Stimulated activated naive CD8-positive, alpha-beta T cell treated with anti-CD3 and anti-CD28 coated beads, Interleukin-15, amount 100 ng/mL, for 72 hours (primary cell): ENCODE data around the gene GDAP1L1.

Experiments
- ATAC-seq: fragments of 150-1000 bp; cut with Tn5 transposase; 2 replicates; pipeline ENCODE4 v1.10.0; 2021; ENCODE audit warnings: mild to moderate bottlenecking, moderate library complexity
- DNase-seq, 2 donors: peaks; one replicate each; pipeline ENCODE4 v3.0.0; 2021 to 2022
- H3K27ac Mint-ChIP-seq, 2 donors: one replicate each; pipeline ENCODE4 v1.8.0; 2022; ENCODE audit warnings: mild to moderate bottlenecking in 2 of 2, mixed read lengths in 2 of 2, moderate library complexity in 2 of 2
- H3K27me3 Mint-ChIP-seq: one replicate; pipeline ENCODE4 v1.8.0; 2022; ENCODE audit warnings: mixed read lengths
- H3K4me1 Mint-ChIP-seq: one replicate; pipeline ENCODE4 v1.8.0; 2022; ENCODE audit warnings: mild to moderate bottlenecking, mixed read lengths
- H3K4me3 Mint-ChIP-seq, 2 donors: one replicate each; pipeline ENCODE4 v1.8.0; 2022; ENCODE audit warnings: mild to moderate bottlenecking in 2 of 2, mixed read lengths in 2 of 2, moderate library complexity in 1 of 2
- H3K9me3 Mint-ChIP-seq, 2 donors: one replicate each; pipeline ENCODE4 v1.8.0; 2022; ENCODE audit warnings: mixed read lengths in 2 of 2

GDAP1L1 gene

DNA sequence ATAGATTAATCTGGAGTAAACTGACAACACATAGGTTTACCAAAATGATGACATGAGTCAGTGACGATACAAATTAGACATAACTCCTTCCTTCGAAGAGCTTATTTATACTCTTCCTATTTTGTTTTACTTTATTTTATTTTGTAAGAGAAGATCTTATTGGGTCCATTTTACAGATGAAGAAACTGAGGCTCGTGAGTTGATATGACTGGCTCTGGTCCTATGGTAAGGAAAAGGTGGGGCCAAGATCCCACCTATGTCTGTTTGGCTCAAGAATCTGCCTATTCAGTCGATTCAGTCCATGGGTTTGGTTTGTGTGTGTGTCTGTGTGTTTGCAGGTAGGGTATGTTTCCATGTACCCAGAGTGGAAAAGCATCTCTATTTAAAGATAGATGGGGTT lies 81.3 kb downstream of the GDAP1L1 start:
- H3K4me3 Mint-ChIP-seq = no peak overlapping the region
- no peaks in the 10 kb centered on the region for H3K27me3 Mint-ChIP-seq
- ATAC-seq (no peak), DNase-seq (no peak)
- no peak overlapping the region for H3K27ac Mint-ChIP-seq
- H3K9me3 Mint-ChIP-seq = no peaks in the 10 kb centered on the region
- H3K4me1 Mint-ChIP-seq = peaks cover 6% of the 10 kb centered on the region
